OCI-LY3 (cell line): ENCODE measurements around the gene ZDHHC17.

Experiments
- H2AFZ ChIP-seq: fragments of 200-600, 300-600 bp; shearing (Covaris generic); 2 replicates; pipeline ENCODE4 v1.6.0; 2014; ENCODE audit warnings: antibody characterized with exemption, low read depth, low read length
- H3K27ac ChIP-seq: fragments of 200-600, 300-600 bp; sonication (generic); 2 replicates; pipeline ENCODE4 v1.5.1; 2014; ENCODE audit warnings: mild to moderate bottlenecking, low read length, moderate library complexity, mixed read lengths
- H3K27me3 ChIP-seq: fragments of 200-600, 300-600 bp; sonication (generic); 2 replicates; pipeline ENCODE4 v1.6.1; 2014; ENCODE audit warnings: low read depth, low read length, mixed read lengths
- H3K36me3 ChIP-seq: fragments of 200-600, 300-600 bp; sonication (generic); replicated peaks from 2 replicates; pipeline ENCODE3; 2014; ENCODE audit warnings: low read depth, low read length, mixed read lengths
- H3K4me1 ChIP-seq: fragments of 300-600, 200-600 bp; sonication (generic); 2 replicates; pipeline ENCODE4 v1.6.1; 2014; ENCODE audit warnings: low read length, mixed read lengths
- H3K4me2 ChIP-seq: fragments of 200-600, 300-600 bp; sonication (generic); 2 replicates; pipeline ENCODE4 v1.6.1; 2014; ENCODE audit warnings: low read length, mixed read lengths
- H3K4me3 ChIP-seq: fragments of 300-600, 200-600 bp; sonication (generic); 2 replicates; pipeline ENCODE4 v1.5.1; 2014; ENCODE audit warnings: antibody characterized with exemption, mild to moderate bottlenecking, low read length, moderate library complexity
- H3K79me2 ChIP-seq: fragments of 300-600, 200-600 bp; shearing (Covaris generic); 2 replicates; pipeline ENCODE4 v1.6.1; 2014; ENCODE audit warnings: mild to moderate bottlenecking, low read length, mixed read lengths
- H3K9ac ChIP-seq: fragments of 300-600, 200-600 bp; shearing (Covaris generic); 2 replicates; pipeline ENCODE4 v1.6.0; 2014; ENCODE audit warnings: mild to moderate bottlenecking, low read length, moderate library complexity
- H3K9me3 ChIP-seq: fragments of 200-600, 300-600 bp; shearing (Covaris generic); 2 replicates; pipeline ENCODE4 v1.6.1; 2014; ENCODE audit warnings: low read length, mixed read lengths; ENCODE audit not compliant: insufficient read depth
- H4K20me1 ChIP-seq: fragments of 200-600, 300-600 bp; sonication (generic); 2 replicates; pipeline ENCODE4 v1.6.1; 2016; ENCODE audit warnings: low read length, mixed read lengths; ENCODE audit not compliant: insufficient read depth
- EZH2phosphoT487 ChIP-seq: fragments of 200-600 bp; shearing (Covaris generic); IDR thresholded peaks from 2 replicates; pipeline ENCODE4 v1.6.1; 2018; ENCODE audit warnings: antibody characterized with exemption, mixed run types, low read depth
- TF ChIP-seq, protein P1 (sequence below): fragments of 200-600, 300-600 bp; sonication (generic); IDR thresholded peaks from 2 replicates; pipeline ENCODE4 v1.5.1; 2014; ENCODE audit warnings: antibody characterized with exemption, low read length, low read depth

Gene ZDHHC17

DNA sequence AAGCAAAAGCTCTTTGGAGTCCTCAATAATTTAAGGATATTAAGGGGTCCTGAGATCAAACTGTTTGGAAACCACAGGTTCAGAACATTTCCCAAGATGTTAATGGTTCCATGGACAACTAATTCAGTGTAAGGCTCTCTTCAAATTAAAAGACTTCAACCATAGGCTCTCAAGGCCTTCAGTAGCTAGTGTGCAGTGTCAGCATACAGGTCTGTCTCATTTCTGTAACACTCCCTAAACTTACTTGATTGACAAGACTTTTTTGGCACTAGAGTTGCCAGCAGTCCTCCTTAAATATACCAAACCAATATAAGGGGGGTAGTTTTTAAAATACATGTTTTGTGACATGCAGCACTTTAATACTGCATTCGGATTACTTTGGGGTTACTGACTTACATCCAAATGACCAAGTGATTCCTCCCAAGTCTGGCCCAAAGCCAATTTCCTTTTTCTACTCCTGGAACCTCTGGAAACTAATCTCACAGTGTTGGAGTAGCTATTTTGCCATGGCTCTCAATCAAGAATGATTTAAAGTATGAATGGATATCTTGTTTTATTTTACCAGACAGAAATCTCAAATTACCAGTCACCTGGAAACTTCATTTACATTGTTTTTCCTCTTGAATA is 92.2 kb downstream of the ZDHHC17 start:
- no peaks in the 10 kb centered on the region for H3K4me1 ChIP-seq
- H3K4me2 ChIP-seq: no peak overlapping the region
- peaks cover 15% of the 10 kb centered on the region for H3K36me3 ChIP-seq
- no peak overlapping the region for H3K9ac ChIP-seq
- TF ChIP-seq, protein P1, sequence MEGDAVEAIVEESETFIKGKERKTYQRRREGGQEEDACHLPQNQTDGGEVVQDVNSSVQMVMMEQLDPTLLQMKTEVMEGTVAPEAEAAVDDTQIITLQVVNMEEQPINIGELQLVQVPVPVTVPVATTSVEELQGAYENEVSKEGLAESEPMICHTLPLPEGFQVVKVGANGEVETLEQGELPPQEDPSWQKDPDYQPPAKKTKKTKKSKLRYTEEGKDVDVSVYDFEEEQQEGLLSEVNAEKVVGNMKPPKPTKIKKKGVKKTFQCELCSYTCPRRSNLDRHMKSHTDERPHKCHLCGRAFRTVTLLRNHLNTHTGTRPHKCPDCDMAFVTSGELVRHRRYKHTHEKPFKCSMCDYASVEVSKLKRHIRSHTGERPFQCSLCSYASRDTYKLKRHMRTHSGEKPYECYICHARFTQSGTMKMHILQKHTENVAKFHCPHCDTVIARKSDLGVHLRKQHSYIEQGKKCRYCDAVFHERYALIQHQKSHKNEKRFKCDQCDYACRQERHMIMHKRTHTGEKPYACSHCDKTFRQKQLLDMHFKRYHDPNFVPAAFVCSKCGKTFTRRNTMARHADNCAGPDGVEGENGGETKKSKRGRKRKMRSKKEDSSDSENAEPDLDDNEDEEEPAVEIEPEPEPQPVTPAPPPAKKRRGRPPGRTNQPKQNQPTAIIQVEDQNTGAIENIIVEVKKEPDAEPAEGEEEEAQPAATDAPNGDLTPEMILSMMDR: no peak
- TF ChIP-seq EZH2phosphoT487: no peak
- no peaks in the 10 kb centered on the region for H3K79me2 ChIP-seq
- no peak overlapping the region for H2AFZ ChIP-seq
- no peaks in the 10 kb centered on the region for H3K9me3 ChIP-seq
- no peak overlapping the region for H3K27ac ChIP-seq
- no peaks in the 10 kb centered on the region for H3K27me3 ChIP-seq
- no peaks in the 10 kb centered on the region for H4K20me1 ChIP-seq
- H3K4me3 ChIP-seq: no peak overlapping the region

DNA sequence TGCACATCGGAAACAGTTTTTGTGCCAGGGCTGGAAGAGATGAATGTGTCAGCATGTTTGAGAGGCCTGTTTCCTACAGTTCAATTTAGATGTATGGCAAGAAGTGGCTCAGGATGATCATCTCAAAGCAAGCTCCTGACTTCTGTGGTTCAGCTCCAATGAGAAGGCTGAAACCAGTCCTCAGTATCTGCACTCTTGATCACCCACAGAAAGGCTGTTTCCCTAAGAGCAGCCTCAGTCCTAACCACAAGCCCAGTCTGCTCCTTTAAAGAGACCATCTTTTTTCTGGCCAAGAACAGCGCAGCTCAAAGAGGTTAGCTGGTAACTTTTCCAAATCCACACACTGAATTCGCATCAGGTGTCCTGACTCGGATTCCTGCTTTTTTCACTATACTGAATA is 95.7 kb downstream of the ZDHHC17 start:
- H3K27ac ChIP-seq: no peak overlapping the region

DNA sequence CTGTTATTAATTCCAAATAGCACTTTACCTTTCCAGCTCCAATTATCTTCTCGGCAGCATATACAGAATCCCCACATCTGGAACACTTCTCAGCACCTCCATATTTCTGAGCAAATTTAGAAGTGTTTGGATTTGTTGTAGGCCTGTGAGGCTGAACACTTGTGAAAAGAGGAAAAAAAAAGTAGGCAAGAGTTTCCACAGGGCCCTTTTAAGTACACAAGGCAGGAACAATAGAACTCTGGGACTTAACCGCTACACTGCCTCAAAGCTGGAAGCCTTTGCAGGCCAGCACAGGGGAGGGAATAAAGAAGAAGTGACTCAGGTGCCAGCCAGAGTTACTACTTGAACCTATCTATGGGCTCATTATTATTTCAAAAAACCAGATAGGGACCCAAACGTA is 96.3 kb downstream of the ZDHHC17 start:
- Histone ChIP-seq H3K4me3 (no peak overlapping the region), H3K27ac (no peak overlapping the region), H3K27me3 (no peaks in the 10 kb centered on the region), H3K79me2 (no peaks in the 10 kb centered on the region), H2AFZ (no peak overlapping the region), H3K9ac (no peak overlapping the region), H3K4me1 (peaks cover 5% of the 10 kb centered on the region; the same call in 1 of the 2 replicates), H3K9me3 (no peaks in the 10 kb centered on the region), H3K36me3 (peaks cover 9% of the 10 kb centered on the region), H3K4me2 (no peak overlapping the region), H4K20me1 (no peaks in the 10 kb centered on the region)
- TF ChIP-seq, protein P1: no peak
- TF ChIP-seq EZH2phosphoT487: no peak

More for the DNA sequence above, 95.7 kb downstream of the ZDHHC17 start:
- Histone ChIP-seq H3K4me1 (no peaks in the 10 kb centered on the region), H3K36me3 (peaks cover 9% of the 10 kb centered on the region), H3K4me3 (no peak overlapping the region), H3K27me3 (no peaks in the 10 kb centered on the region), H3K4me2 (no peak overlapping the region), H4K20me1 (no peaks in the 10 kb centered on the region), H2AFZ (no peak overlapping the region), H3K9ac (no peak overlapping the region), H3K79me2 (no peaks in the 10 kb centered on the region), H3K9me3 (no peaks in the 10 kb centered on the region)
- TF ChIP-seq, protein P1: no peak
- no peak for TF ChIP-seq EZH2phosphoT487

DNA sequence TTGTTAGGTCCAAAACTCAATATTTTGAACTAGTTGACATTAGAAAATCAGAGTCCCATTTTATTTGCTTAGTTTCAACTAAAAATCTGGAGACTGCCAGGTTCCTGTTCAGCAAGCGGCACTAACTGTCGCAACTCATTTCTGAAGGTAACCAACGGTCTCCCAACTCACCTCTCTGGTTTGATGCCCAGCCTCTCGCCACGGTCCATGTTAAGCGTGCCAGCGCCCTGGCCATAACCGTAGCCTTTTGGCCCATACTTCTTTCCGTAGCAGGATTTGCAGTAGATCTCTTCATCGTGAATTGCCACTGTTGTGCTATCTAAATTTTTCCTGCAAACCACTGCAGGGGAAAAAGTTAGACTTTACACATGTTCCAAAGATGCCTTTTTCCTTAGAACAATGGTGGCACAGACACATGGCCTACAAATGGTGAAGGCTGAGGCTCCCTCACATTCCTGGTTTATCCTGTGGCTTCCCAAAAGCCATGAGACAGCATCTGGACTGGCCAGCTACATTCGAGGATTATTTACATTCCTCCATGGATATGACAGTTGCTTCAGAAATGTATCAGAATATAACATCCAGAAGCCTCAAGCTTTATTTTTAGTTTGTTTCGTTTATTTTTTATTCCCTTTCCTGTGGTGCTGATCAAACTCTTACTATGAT is 99.2 kb downstream of the ZDHHC17 start:
- Histone ChIP-seq H3K4me2 (no peak overlapping the region), H3K27me3 (no peaks in the 10 kb centered on the region), H3K36me3 (no peaks in the 10 kb centered on the region), H3K4me1 (peaks cover 5% of the 10 kb centered on the region; the same call in 1 of the 2 replicates), H3K79me2 (no peaks in the 10 kb centered on the region), H3K9ac (no peak overlapping the region), H4K20me1 (no peaks in the 10 kb centered on the region), H3K27ac (no peak overlapping the region), H2AFZ (no peak overlapping the region), H3K4me3 (no peak overlapping the region), H3K9me3 (no peaks in the 10 kb centered on the region)
- TF ChIP-seq EZH2phosphoT487: no peak
- TF ChIP-seq, protein P1: no peak
